IMR-90 (cell line): ENCODE measurements around the gene NAIF1. TPM values are rescaled to one million over a fixed set of nuclear protein-coding genes. Genes with fewer than 3 reads are reported as not detected.

Experiments used
- ATAC-seq: fragments of 200-7000 bp; cut with Tn5 transposase; 2 replicates; pipeline ENCODE4 v1.9.1; 2020; ENCODE audit warnings: low read depth, mild to moderate bottlenecking, moderate library complexity
- BruUV-seq: library from RNA; stranded (reverse); fragments of 400-500 nt; replicated peaks from 2 replicates; lab custom pipeline; 2021; lab: Mats Ljungman, UMichigan
- CTCF ChIA-PET: fragments of 300-600 bp; formaldehyde crosslinking; extraction: SDS; loops from one replicate; lab custom pipeline; 2021; ENCODE audit warnings: antibody characterized with exemption; lab: Yijun Ruan, JAX
- POLR2A ChIA-PET: fragments of 300-600 bp; sonication (Branson Sonifier 250); formaldehyde crosslinking; loops from one replicate; lab custom pipeline; 2022; ENCODE audit warnings: antibody characterized with exemption; ENCODE audit not compliant: unreplicated experiment; lab: Charles Lee
- DNase-seq: peaks from one replicate; pipeline ENCODE4 v3.0.0; 2013
- H2AFZ ChIP-seq: replicated peaks from 2 replicates; pipeline ENCODE3; 2013; ENCODE audit warnings: low read length, mild to moderate bottlenecking; ENCODE audit not compliant: poor library complexity
- H2AK5ac ChIP-seq: 2 replicates; pipeline ENCODE4 v1.6.1; 2013; ENCODE audit warnings: low read depth, low read length, inconsistent platforms
- H2AK9ac ChIP-seq: replicated peaks from 2 replicates; pipeline ENCODE3; 2013; ENCODE audit warnings: mild to moderate bottlenecking, low read depth, low read length, moderate library complexity; ENCODE audit not compliant: poor library complexity
- H2BK120ac ChIP-seq: 2 replicates; pipeline ENCODE4 v1.6.1; 2013; ENCODE audit warnings: low read depth, low read length, inconsistent platforms
- H2BK15ac ChIP-seq: 3 replicates; pipeline ENCODE4 v1.6.1; 2013; ENCODE audit warnings: low read depth, low read length, inconsistent platforms
- H2BK20ac ChIP-seq: 2 replicates; pipeline ENCODE4 v1.6.1; 2013; ENCODE audit warnings: low read depth, mild to moderate bottlenecking, inconsistent platforms, low read length, moderate library complexity
- H2BK5ac ChIP-seq: 2 replicates; pipeline ENCODE4 v1.6.1; 2013; ENCODE audit warnings: mild to moderate bottlenecking, low read depth, low read length, inconsistent platforms; ENCODE audit not compliant: poor library complexity, severe bottlenecking
- H3K14ac ChIP-seq: replicated peaks from 2 replicates; pipeline ENCODE4 v1.6.1; 2013; ENCODE audit warnings: low read depth, low read length, inconsistent platforms
- H3K18ac ChIP-seq: 2 replicates; pipeline ENCODE4 v1.6.1; 2013; ENCODE audit warnings: low read depth, low read length, control low read depth
- H3K23ac ChIP-seq: 2 replicates; pipeline ENCODE4 v1.6.1; 2013; ENCODE audit warnings: low read depth, low read length, inconsistent platforms
- H3K27ac ChIP-seq: 2 replicates; pipeline ENCODE4 v1.5.1; 2013; ENCODE audit warnings: mild to moderate bottlenecking, control low read depth, low read length; ENCODE audit not compliant: insufficient read depth
- H3K27me3 ChIP-seq: 2 replicates; pipeline ENCODE4 v1.6.1; 2013; ENCODE audit warnings: low read length; ENCODE audit not compliant: control insufficient read depth, insufficient read depth
- H3K36me3 ChIP-seq: 2 replicates; pipeline ENCODE4 v1.6.1; 2013; ENCODE audit warnings: low read length, mixed read lengths; ENCODE audit not compliant: control insufficient read depth, insufficient read depth
- H3K4ac ChIP-seq: 2 replicates; pipeline ENCODE4 v1.6.1; 2013; ENCODE audit warnings: low read depth, low read length, inconsistent platforms
- H3K4me1 ChIP-seq: 2 replicates; pipeline ENCODE4 v1.6.1; 2013; ENCODE audit warnings: low read length, mixed read lengths; ENCODE audit not compliant: control insufficient read depth, insufficient read depth
- H3K4me2 ChIP-seq: 2 replicates; pipeline ENCODE4 v1.6.1; 2013; ENCODE audit warnings: low read depth, mild to moderate bottlenecking, control low read depth, low read length, moderate library complexity
- H3K4me3 ChIP-seq: 2 replicates; pipeline ENCODE4 v1.5.1; 2013; ENCODE audit warnings: low read depth, mild to moderate bottlenecking, control low read depth, low read length, moderate library complexity; ENCODE audit not compliant: insufficient read depth
- H3K56ac ChIP-seq: 2 replicates; pipeline ENCODE4 v1.6.1; 2013; ENCODE audit warnings: low read length, inconsistent platforms; ENCODE audit not compliant: insufficient read depth; ENCODE audit errors: extremely low read depth
- H3K79me1 ChIP-seq, 2 experiments: 2 replicates each; pipeline ENCODE4 v1.6.1; 2013; ENCODE audit warnings: low read length in 2 of 2, inconsistent platforms in 1 of 2, low read depth in 1 of 2
- H3K9ac ChIP-seq: 2 replicates; pipeline ENCODE4 v1.6.1; 2013; ENCODE audit warnings: low read depth, low read length, control low read depth
- H3K9me1 ChIP-seq: 2 replicates; pipeline ENCODE4 v1.6.1; 2013; ENCODE audit warnings: low read length, inconsistent platforms; ENCODE audit not compliant: insufficient read depth
- H3K9me3 ChIP-seq: 2 replicates; pipeline ENCODE4 v1.6.1; 2013; ENCODE audit warnings: low read length; ENCODE audit not compliant: control insufficient read depth, insufficient read depth
- H4K20me1 ChIP-seq: 2 replicates; pipeline ENCODE4 v1.6.1; 2013; ENCODE audit warnings: low read length, inconsistent platforms; ENCODE audit not compliant: insufficient read depth
- H4K5ac ChIP-seq: 2 replicates; pipeline ENCODE4 v1.6.1; 2013; ENCODE audit warnings: mild to moderate bottlenecking, low read depth, low read length, control low read depth
- H4K8ac ChIP-seq, 2 experiments: 2 replicates each; pipeline ENCODE4 v1.6.1; 2013; ENCODE audit warnings: low read depth in 2 of 2, low read length in 2 of 2, control low read depth in 1 of 2, inconsistent platforms in 1 of 2
- H4K91ac ChIP-seq: 2 replicates; pipeline ENCODE4 v1.6.1; 2013; ENCODE audit warnings: low read depth, low read length, inconsistent platforms; ENCODE audit not compliant: insufficient read depth
- BHLHE40 ChIP-seq: fragments of 150-350 bp; IDR thresholded peaks from 2 replicates; pipeline ENCODE4 v1.6.1; 2016; ENCODE audit warnings: mild to moderate bottlenecking, low read depth, low read length
- CEBPB ChIP-seq: IDR thresholded peaks from 2 replicates; pipeline ENCODE4 v1.6.1; 2012; ENCODE audit warnings: low read depth, low read length, improper control_type of control experiment
- CHD1 ChIP-seq: IDR thresholded peaks from 2 replicates; pipeline ENCODE4 v1.6.1; 2012; ENCODE audit warnings: low read depth, low read length, improper control_type of control experiment
- FOS ChIP-seq: fragments of 150-350 bp; IDR thresholded peaks from 2 replicates; pipeline ENCODE4 v1.6.1; 2016; ENCODE audit warnings: low read depth, low read length
- MAFK ChIP-seq: IDR thresholded peaks from 2 replicates; pipeline ENCODE4 v1.6.1; 2012; ENCODE audit warnings: low read depth, low read length, improper control_type of control experiment
- MAZ ChIP-seq: IDR thresholded peaks from 2 replicates; pipeline ENCODE4 v1.6.1; 2012; ENCODE audit warnings: low read depth, mild to moderate bottlenecking, low read length, improper control_type of control experiment, moderate library complexity, borderline replicate concordance
- MXI1 ChIP-seq: IDR thresholded peaks from 2 replicates; pipeline ENCODE4 v1.6.1; 2012; ENCODE audit warnings: low read depth, mild to moderate bottlenecking, low read length, moderate library complexity, borderline replicate concordance
- NFE2L2 ChIP-seq: fragments of 150-350 bp; IDR thresholded peaks from 2 replicates; pipeline ENCODE4 v1.6.1; 2016; ENCODE audit warnings: low read depth, mild to moderate bottlenecking, low read length
- POLR2A ChIP-seq: IDR thresholded peaks from 2 replicates; pipeline ENCODE4 v1.6.1; 2012; ENCODE audit warnings: mild to moderate bottlenecking, low read depth, low read length
- RAD21 ChIP-seq: IDR thresholded peaks from 2 replicates; pipeline ENCODE4 v1.6.1; 2012; ENCODE audit warnings: low read length, improper control_type of control experiment
- RCOR1 ChIP-seq: IDR thresholded peaks from 2 replicates; pipeline ENCODE4 v1.6.1; 2012; ENCODE audit warnings: mild to moderate bottlenecking, low read length, improper control_type of control experiment; ENCODE audit not compliant: insufficient replicate concordance
- RFX5 ChIP-seq: IDR thresholded peaks from 2 replicates; pipeline ENCODE4 v1.8.0; 2012; ENCODE audit warnings: low read depth, mild to moderate bottlenecking, low read length, moderate library complexity
- SMC3 ChIP-seq: fragments of 150-350 bp; IDR thresholded peaks from 2 replicates; pipeline ENCODE4 v1.6.1; 2016; ENCODE audit warnings: low read depth, mild to moderate bottlenecking, antibody characterized with exemption, low read length, moderate library complexity
- WGBS, 2 experiments: methylation state at CpG; one replicate each; pipeline versions ENCODE4 v1.1.5 to v1.1.7; 2013; ENCODE audit warnings: missing lambda C conversion rate in 2 of 2; ENCODE audit not compliant: insufficient read length in 1 of 2; ENCODE audit errors: extremely low coverage in 2 of 2; 5-methylcytosine and 5-hydroxymethylcytosine counted together
- dilution Hi-C: fragments of 300-500 bp; cut with HindIII; formaldehyde crosslinking; loops from one replicate; pipeline ENCODE4 v1.14.3; 2018; ENCODE audit warnings: low sequenced_read_pairs; ENCODE audit not compliant: unreplicated experiment
- in situ Hi-C: fragments of 300-500 bp; cut with MboI; formaldehyde crosslinking; loops from 3 replicates; pipeline ENCODE4 v1.14.3; 2019; ENCODE audit warnings: low sequenced_read_pairs, inconsistent platforms, mixed read lengths
- intact Hi-C: fragments of 100-400 bp; cut with micrococcal nuclease; formaldehyde crosslinking; loops from 2 replicates; pipeline ENCODE4 v1.10.0; 2022
- polyA plus RNA-seq, 3 experiments: library from polyadenylated mRNA; depleted of rRNA; stranded (reverse); fragments of >200 nt; gene quantifications; 2 replicates each; pipeline ENCODE4 v1.2.3, GENCODE V29; 2012; ENCODE audit warnings: low replicate concordance in 1 of 3
- total RNA-seq: library from RNA; depleted of rRNA; stranded (reverse); fragments of >200 nt; gene quantifications from 2 replicates; pipeline ENCODE4 v1.2.3, GENCODE V29; 2012
- TF ChIP-seq, protein P1 (sequence below): fragments of 150-350 bp; IDR thresholded peaks from 2 replicates; pipeline ENCODE4 v1.6.1; 2016; ENCODE audit warnings: low read depth, mild to moderate bottlenecking, low read length, moderate library complexity, borderline replicate concordance
- TF ChIP-seq, protein P2 (sequence below): fragments of 150-350 bp; IDR thresholded peaks from 2 replicates; pipeline ENCODE4 v1.6.1; 2017; ENCODE audit warnings: mild to moderate bottlenecking, antibody characterized with exemption, low read length, low read depth
- TF ChIP-seq, protein P3 (sequence below): conservative IDR thresholded peaks from 2 replicates; pipeline ENCODE4 v1.5.1; 2012; ENCODE audit warnings: mild to moderate bottlenecking, low read depth, low read length, improper control_type of control experiment

The NAIF1 gene
- total and polyA plus RNA-seq, 2 of the 4 experiments (the other 2 are of a cell fraction) = 9.7 to 10.1 TPM

DNA sequence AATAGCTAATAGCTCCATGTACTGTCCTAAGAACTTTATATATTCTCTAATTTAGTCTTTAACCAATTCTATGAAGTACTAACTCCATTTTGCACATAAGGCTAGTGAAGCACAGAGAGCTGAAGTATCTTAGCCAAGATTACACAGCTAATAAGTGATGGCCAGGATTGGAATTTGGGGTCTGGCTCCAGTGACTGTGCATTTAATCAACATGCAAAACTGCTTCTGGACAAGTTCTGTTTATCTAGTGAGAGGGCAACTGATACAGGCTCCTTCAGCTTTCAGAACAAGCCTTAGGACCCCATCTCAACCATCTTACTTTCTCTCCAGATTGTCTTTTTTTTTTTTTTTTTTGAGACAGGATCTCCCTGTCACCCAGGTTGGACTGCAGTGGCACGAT is 22.2 kb upstream of the NAIF1 start:
- Histone ChIP-seq H3K27ac (no peak overlapping the region), H2BK5ac (no peak overlapping the region), H3K4me1 (peaks cover 23% of the 10 kb centered on the region), H4K8ac (no peak overlapping the region), H3K9me1 (peaks cover 5% of the 10 kb centered on the region), H3K4me2 (no peak overlapping the region), H3K9ac (no peak overlapping the region), H2AFZ (no peak overlapping the region), H3K79me1 (peaks cover 25 to 69% of the 10 kb centered on the region in 2 experiments), H3K27me3 (no peaks in the 10 kb centered on the region), H3K23ac (no peak overlapping the region), H2BK20ac (no peak overlapping the region), H2AK9ac (no peak overlapping the region), H3K4me3 (no peak overlapping the region), H4K20me1 (peaks cover 4% of the 10 kb centered on the region; the same call in 1 of the 2 replicates), H3K18ac (no peak overlapping the region), H3K4ac (no peak overlapping the region), H4K91ac (no peak overlapping the region), H4K5ac (no peak overlapping the region), H3K14ac (no peak overlapping the region), H3K56ac (no peak overlapping the region), H3K9me3 (no peaks in the 10 kb centered on the region), H2AK5ac (no peak overlapping the region; the same call in 1 of the 2 replicates), H3K36me3 (no peaks in the 10 kb centered on the region), H2BK15ac (no peak overlapping the region), H2BK120ac (no peak overlapping the region)
- dilution Hi-C loops (no loop called here), intact Hi-C loops (no loop called here), in situ Hi-C loops (no loop called here)
- CTCF ChIA-PET = interaction anchor here (2.3 kb wide), 1 partner anchor 28 kb away, joined by 6 read pairs; no protein-coding TSS in a partner anchor
- no peak for ATAC-seq
- no peak for DNase-seq
- TF ChIP-seq, protein P1, sequence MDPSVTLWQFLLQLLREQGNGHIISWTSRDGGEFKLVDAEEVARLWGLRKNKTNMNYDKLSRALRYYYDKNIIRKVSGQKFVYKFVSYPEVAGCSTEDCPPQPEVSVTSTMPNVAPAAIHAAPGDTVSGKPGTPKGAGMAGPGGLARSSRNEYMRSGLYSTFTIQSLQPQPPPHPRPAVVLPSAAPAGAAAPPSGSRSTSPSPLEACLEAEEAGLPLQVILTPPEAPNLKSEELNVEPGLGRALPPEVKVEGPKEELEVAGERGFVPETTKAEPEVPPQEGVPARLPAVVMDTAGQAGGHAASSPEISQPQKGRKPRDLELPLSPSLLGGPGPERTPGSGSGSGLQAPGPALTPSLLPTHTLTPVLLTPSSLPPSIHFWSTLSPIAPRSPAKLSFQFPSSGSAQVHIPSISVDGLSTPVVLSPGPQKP = no peak
- no peak for TF ChIP-seq CHD1
- TF ChIP-seq BHLHE40 = no peak
- no peak for TF ChIP-seq SMC3
- no peak for TF ChIP-seq MAFK
- no peak for TF ChIP-seq FOS
- no peak; the same call in 1 of the 2 replicates for TF ChIP-seq NFE2L2
- TF ChIP-seq RFX5 = no peak
- no peak for TF ChIP-seq CEBPB
- no peak for TF ChIP-seq RCOR1
- no peak for TF ChIP-seq MAZ
- no peak for TF ChIP-seq POLR2A
- no peak for TF ChIP-seq MXI1
- TF ChIP-seq, protein P2, sequence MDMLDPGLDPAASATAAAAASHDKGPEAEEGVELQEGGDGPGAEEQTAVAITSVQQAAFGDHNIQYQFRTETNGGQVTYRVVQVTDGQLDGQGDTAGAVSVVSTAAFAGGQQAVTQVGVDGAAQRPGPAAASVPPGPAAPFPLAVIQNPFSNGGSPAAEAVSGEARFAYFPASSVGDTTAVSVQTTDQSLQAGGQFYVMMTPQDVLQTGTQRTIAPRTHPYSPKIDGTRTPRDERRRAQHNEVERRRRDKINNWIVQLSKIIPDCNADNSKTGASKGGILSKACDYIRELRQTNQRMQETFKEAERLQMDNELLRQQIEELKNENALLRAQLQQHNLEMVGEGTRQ = no peak
- TF ChIP-seq, protein P3, sequence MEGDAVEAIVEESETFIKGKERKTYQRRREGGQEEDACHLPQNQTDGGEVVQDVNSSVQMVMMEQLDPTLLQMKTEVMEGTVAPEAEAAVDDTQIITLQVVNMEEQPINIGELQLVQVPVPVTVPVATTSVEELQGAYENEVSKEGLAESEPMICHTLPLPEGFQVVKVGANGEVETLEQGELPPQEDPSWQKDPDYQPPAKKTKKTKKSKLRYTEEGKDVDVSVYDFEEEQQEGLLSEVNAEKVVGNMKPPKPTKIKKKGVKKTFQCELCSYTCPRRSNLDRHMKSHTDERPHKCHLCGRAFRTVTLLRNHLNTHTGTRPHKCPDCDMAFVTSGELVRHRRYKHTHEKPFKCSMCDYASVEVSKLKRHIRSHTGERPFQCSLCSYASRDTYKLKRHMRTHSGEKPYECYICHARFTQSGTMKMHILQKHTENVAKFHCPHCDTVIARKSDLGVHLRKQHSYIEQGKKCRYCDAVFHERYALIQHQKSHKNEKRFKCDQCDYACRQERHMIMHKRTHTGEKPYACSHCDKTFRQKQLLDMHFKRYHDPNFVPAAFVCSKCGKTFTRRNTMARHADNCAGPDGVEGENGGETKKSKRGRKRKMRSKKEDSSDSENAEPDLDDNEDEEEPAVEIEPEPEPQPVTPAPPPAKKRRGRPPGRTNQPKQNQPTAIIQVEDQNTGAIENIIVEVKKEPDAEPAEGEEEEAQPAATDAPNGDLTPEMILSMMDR = no peak
- no peak for TF ChIP-seq RAD21
- no CpG with 5 or more reads among the region's 1 CpG for WGBS, 2 experiments
- no TSS peak for BruUV-seq
- POLR2A ChIA-PET = no interaction called here
